Endothelial cell of umbilical vein (primary cell): ENCODE measurements around the gene TDRD3. TPM values are rescaled to one million over a fixed set of nuclear protein-coding genes. Genes with fewer than 3 reads are reported as not detected.

Experiments
- BruUV-seq: library from RNA; stranded (reverse); fragments of 400-500 nt; replicated peaks from 2 replicates; lab custom pipeline; 2021; lab: Mats Ljungman, UMichigan
- CTCF ChIA-PET: fragments of 300-600, 350-600 bp; sonication (Branson Sonifier 250); formaldehyde crosslinking; loops from one replicate; lab custom pipeline; 2021; ENCODE audit warnings: antibody characterized with exemption, inconsistent platforms; lab: Charles Lee
- POLR2A ChIA-PET: fragments of 300-600, 350-600 bp; sonication (Branson Sonifier 250); formaldehyde crosslinking; loops from one replicate; lab custom pipeline; 2021; ENCODE audit warnings: antibody characterized with exemption, inconsistent platforms; lab: Charles Lee
- DNase-seq: peaks from one replicate; pipeline ENCODE4 v3.0.0-alpha.2; 2011; ENCODE audit warnings: low read depth, low spot score
- FAIRE-seq: peaks from 2 replicates; lab custom pipeline; 2011; peaks lifted over from hg19 to GRCh38; lab: Jason Lieb, UNC
- H2AFZ ChIP-seq: 2 replicates; pipeline ENCODE4 v1.6.0; 2012; ENCODE audit warnings: low read depth, low read length, control low read depth, inconsistent platforms
- H3K27ac ChIP-seq: 2 replicates; pipeline ENCODE4 v1.5.1; 2011; ENCODE audit warnings: low read depth, mild to moderate bottlenecking, control low read depth, low read length, moderate library complexity; ENCODE audit not compliant: insufficient read depth
- H3K27me3 ChIP-seq, 2 experiments: 2 replicates each; pipeline versions ENCODE4 v1.6.0 to v1.6.1; 2011; ENCODE audit warnings: low read length in 2 of 2, mixed read lengths in 1 of 2; ENCODE audit not compliant: control insufficient read depth in 2 of 2, insufficient read depth in 2 of 2
- H3K36me3 ChIP-seq, 2 experiments: 2 replicates in 1 of 2; 3 replicates in 1 of 2; pipeline ENCODE4 v1.5.1; 2011; ENCODE audit warnings: low read length in 2 of 2, mild to moderate bottlenecking in 1 of 2, moderate library complexity in 1 of 2; ENCODE audit not compliant: control insufficient read depth in 2 of 2, insufficient read depth in 2 of 2; ENCODE audit errors: extremely low read depth in 1 of 2
- H3K4me1 ChIP-seq: 3 replicates; pipeline ENCODE4 v1.5.1; 2011; ENCODE audit warnings: mild to moderate bottlenecking, low read length; ENCODE audit not compliant: control insufficient read depth, insufficient read depth; ENCODE audit errors: extremely low read depth
- H3K4me2 ChIP-seq: 2 replicates; pipeline ENCODE4 v1.6.1; 2011; ENCODE audit warnings: low read length, control low read depth, mixed read lengths; ENCODE audit not compliant: insufficient read depth
- H3K4me3 ChIP-seq, 3 experiments: fragments of 200-600 bp in 1 of 3; sonication (generic), shearing (Covaris generic) in 1 of 3; replicated peaks in 1 of 3; 2 replicates each; pipeline ENCODE4 v1.5.1; 2011 to 2016; ENCODE audit warnings: control low read depth in 3 of 3, low read length in 3 of 3, mild to moderate bottlenecking in 2 of 3, inconsistent platforms in 1 of 3, low read depth in 1 of 3, moderate library complexity in 1 of 3; ENCODE audit not compliant: insufficient read depth in 1 of 3
- H3K79me2 ChIP-seq: 2 replicates; pipeline ENCODE4 v1.6.0; 2012; ENCODE audit warnings: low read length, inconsistent platforms; ENCODE audit not compliant: control insufficient read depth, insufficient read depth
- H3K9ac ChIP-seq: replicated peaks from 2 replicates; pipeline ENCODE3; 2011; ENCODE audit warnings: low read length, control low read depth; ENCODE audit not compliant: insufficient read depth; ENCODE audit errors: extremely low read depth
- H3K9me1 ChIP-seq: replicated peaks from 3 replicates; pipeline ENCODE4 v1.6.0; 2011; ENCODE audit warnings: mild to moderate bottlenecking, low read length; ENCODE audit not compliant: control insufficient read depth, insufficient read depth; ENCODE audit errors: extremely low read depth
- H3K9me3 ChIP-seq: replicated peaks from 2 replicates; pipeline ENCODE4 v1.5.1; 2012; ENCODE audit warnings: low read length, inconsistent platforms; ENCODE audit not compliant: control insufficient read depth, insufficient read depth
- H4K20me1 ChIP-seq: replicated peaks from 2 replicates; pipeline ENCODE3; 2011; ENCODE audit warnings: mild to moderate bottlenecking, low read length; ENCODE audit not compliant: control insufficient read depth, insufficient read depth; ENCODE audit errors: extremely low read depth
- EZH2 ChIP-seq: IDR thresholded peaks from 2 replicates; pipeline ENCODE4 v1.6.1; 2012; ENCODE audit warnings: borderline replicate concordance, low read depth, mild to moderate bottlenecking, moderate library complexity, low read length, inconsistent platforms; ENCODE audit not compliant: severe bottlenecking
- FOS ChIP-seq: IDR thresholded peaks from 2 replicates; pipeline ENCODE4 v1.6.1; 2011; ENCODE audit warnings: mild to moderate bottlenecking, low read length, moderate library complexity, borderline replicate concordance; ENCODE audit not compliant: insufficient read depth
- GATA2 ChIP-seq: IDR thresholded peaks from 2 replicates; pipeline ENCODE4 v1.7.0; 2011; ENCODE audit warnings: low read depth, mild to moderate bottlenecking, moderate library complexity, mixed read lengths, low read length; ENCODE audit not compliant: insufficient read length, insufficient read depth
- JUN ChIP-seq: IDR thresholded peaks from 2 replicates; pipeline ENCODE4 v1.6.1; 2011; ENCODE audit warnings: borderline replicate concordance, low read depth; ENCODE audit not compliant: insufficient read length, insufficient read depth
- MAX ChIP-seq: IDR thresholded peaks from 2 replicates; pipeline ENCODE4 v1.6.1; 2011; ENCODE audit not compliant: insufficient read depth, insufficient read length
- MYC ChIP-seq: IDR thresholded peaks from one replicate; pipeline ENCODE4 v1.6.1; 2011; ENCODE audit warnings: mild to moderate bottlenecking, low read depth, low read length
- POLR2A ChIP-seq: IDR thresholded peaks from 2 replicates; pipeline ENCODE4 v1.6.1; 2012; ENCODE audit warnings: low read depth, mild to moderate bottlenecking, control low read depth, low read length
- POLR2AphosphoS5 ChIP-seq: IDR thresholded peaks from 2 replicates; pipeline ENCODE4 v1.6.1; 2012; ENCODE audit warnings: low read depth, mild to moderate bottlenecking, control low read depth, low read length, moderate library complexity; ENCODE audit not compliant: insufficient read depth
- dilution Hi-C: fragments of 300-500 bp; cut with MboI; formaldehyde crosslinking; loops from one replicate; pipeline ENCODE4 v1.15.0; 2019; ENCODE audit warnings: low sequenced_read_pairs; ENCODE audit not compliant: extremely low pct_ligation_motif_present
- intact Hi-C: fragments of 100-400 bp; cut with micrococcal nuclease; formaldehyde crosslinking; loops from one replicate; pipeline ENCODE4 v1.10.0; 2022
- polyA plus RNA-seq, 4 experiments: library from polyadenylated mRNA; depleted of rRNA in 3 of 4; stranded (reverse) in 3 of 4; unstranded in 1 of 4; fragments of >200 nt; gene quantifications; 2 replicates each; pipeline versions ENCODE4 v1.2.1 to v1.2.3, GENCODE V29; 2011 to 2012; ENCODE audit warnings: missing spikeins in 1 of 4
- total RNA-seq: library from RNA; stranded (reverse); gene quantifications from 2 replicates; pipeline ENCODE4 v1.2.3, GENCODE V29; 2021
- TF ChIP-seq, protein P1 (sequence below), 2 donors: IDR thresholded peaks; 1 replicate in 1 of 2; 2 replicates in 1 of 2; pipeline ENCODE4 v1.5.1; 2011; ENCODE audit warnings: low read length in 2 of 2, mild to moderate bottlenecking in 2 of 2, moderate library complexity in 2 of 2, control low read depth in 1 of 2, inconsistent platforms in 1 of 2, low read depth in 1 of 2; ENCODE audit not compliant: insufficient read depth in 1 of 2; ENCODE audit errors: extremely low read depth in 1 of 2

Gene TDRD3
- total and polyA plus RNA-seq, 2 donors (not counting 3 experiments of a cell fraction or from before 2014, with no cell fraction given) = 3.0 to 16.3 TPM

GRCh38 chr13:60439201-60439600 is 42.2 kb downstream of the TDRD3 start:
- H3K4me3 ChIP-seq = no peak overlapping the region
- H2AFZ ChIP-seq = no peak overlapping the region
- no peaks in the 10 kb centered on the region for H3K9me3 ChIP-seq
- no peak for TF ChIP-seq MYC
- TF ChIP-seq JUN = no peak
- no peaks in the 10 kb centered on the region for H3K4me1 ChIP-seq
- no peak overlapping the region for H3K27ac ChIP-seq
- FAIRE-seq = no peak
- no peaks in the 10 kb centered on the region for H3K9me1 ChIP-seq
- POLR2A ChIA-PET = no interaction called here
- H3K9ac ChIP-seq = no peak overlapping the region
- no peaks in the 10 kb centered on the region for H3K27me3 ChIP-seq
- BruUV-seq = no TSS peak
- H4K20me1 ChIP-seq = no peaks in the 10 kb centered on the region
- no peaks in the 10 kb centered on the region for H3K36me3 ChIP-seq
- no peak for DNase-seq
- H3K79me2 ChIP-seq = no peaks in the 10 kb centered on the region
- dilution Hi-C loops = no loop called here
- H3K4me2 ChIP-seq = no peak overlapping the region
- CTCF ChIA-PET = interaction anchor here (1.0 to 3.3 kb wide), 6 partner anchors 8 to 43 kb away, joined by 3 to 18 read pairs (median 4); no protein-coding TSS in a partner anchor
- intact Hi-C loops = loop anchor here (10.0 kb wide), 2 partner anchors 274 to 664 kb away; partner anchors contain the start of gene DIAPH3

DNA sequence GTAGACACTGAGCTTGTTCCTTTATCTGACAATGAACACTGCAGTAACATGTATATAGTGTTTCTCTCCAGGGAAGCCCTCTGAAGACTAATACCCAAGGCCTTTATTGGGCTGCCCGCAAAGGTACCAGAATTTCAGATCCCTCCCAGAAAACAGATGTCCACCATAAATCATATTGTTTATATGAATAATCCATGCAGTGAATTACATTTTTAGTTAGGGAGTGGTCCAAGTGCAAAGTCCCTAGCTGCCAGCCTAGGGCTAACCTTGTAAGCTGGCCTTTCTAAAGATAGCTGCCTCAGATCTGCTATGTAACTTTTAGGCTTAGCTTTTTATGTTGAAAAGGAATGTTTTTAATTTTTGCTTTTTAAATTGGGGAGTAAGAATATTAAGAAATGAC is 44.7 kb downstream of the TDRD3 start:
- Histone ChIP-seq H3K79me2 (no peaks in the 10 kb centered on the region), H3K36me3 (no peaks in the 10 kb centered on the region), H3K9me3 (no peaks in the 10 kb centered on the region), H3K9me1 (no peaks in the 10 kb centered on the region), H4K20me1 (no peaks in the 10 kb centered on the region), H3K9ac (no peak overlapping the region), H3K4me1 (no peaks in the 10 kb centered on the region), H3K4me3 (no peak overlapping the region), H3K4me2 (no peak overlapping the region), H2AFZ (no peak overlapping the region), H3K27ac (no peak overlapping the region), H3K27me3 (no peaks in the 10 kb centered on the region)
- intact Hi-C loops = loop anchor here (10.0 kb wide), 1 partner anchor 973 kb away; the partner anchor contains the start of gene PCDH20
- FAIRE-seq (no peak), DNase-seq (no peak)
- dilution Hi-C loops = no loop called here
- no TSS peak for BruUV-seq
- POLR2A ChIA-PET = no interaction called here
- CTCF ChIA-PET = interaction anchor here (3.3 kb wide), 1 partner anchor 11 kb away, joined by 18 read pairs; no protein-coding TSS in a partner anchor
- TF ChIP-seq EZH2 = no peak
- TF ChIP-seq MAX = no peak
- TF ChIP-seq POLR2A = no peak
- TF ChIP-seq POLR2AphosphoS5 = no peak
- TF ChIP-seq, protein P1, sequence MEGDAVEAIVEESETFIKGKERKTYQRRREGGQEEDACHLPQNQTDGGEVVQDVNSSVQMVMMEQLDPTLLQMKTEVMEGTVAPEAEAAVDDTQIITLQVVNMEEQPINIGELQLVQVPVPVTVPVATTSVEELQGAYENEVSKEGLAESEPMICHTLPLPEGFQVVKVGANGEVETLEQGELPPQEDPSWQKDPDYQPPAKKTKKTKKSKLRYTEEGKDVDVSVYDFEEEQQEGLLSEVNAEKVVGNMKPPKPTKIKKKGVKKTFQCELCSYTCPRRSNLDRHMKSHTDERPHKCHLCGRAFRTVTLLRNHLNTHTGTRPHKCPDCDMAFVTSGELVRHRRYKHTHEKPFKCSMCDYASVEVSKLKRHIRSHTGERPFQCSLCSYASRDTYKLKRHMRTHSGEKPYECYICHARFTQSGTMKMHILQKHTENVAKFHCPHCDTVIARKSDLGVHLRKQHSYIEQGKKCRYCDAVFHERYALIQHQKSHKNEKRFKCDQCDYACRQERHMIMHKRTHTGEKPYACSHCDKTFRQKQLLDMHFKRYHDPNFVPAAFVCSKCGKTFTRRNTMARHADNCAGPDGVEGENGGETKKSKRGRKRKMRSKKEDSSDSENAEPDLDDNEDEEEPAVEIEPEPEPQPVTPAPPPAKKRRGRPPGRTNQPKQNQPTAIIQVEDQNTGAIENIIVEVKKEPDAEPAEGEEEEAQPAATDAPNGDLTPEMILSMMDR (IDR thresholded peaks at IDR 0.05; ENCODE audit: extremely low read depth in 1 of 2, insufficient read depth in 1 of 2, low read depth in 1 of 2, low read length in 2 of 2) = no peak
- no peak for TF ChIP-seq GATA2
- TF ChIP-seq MYC = no peak
- TF ChIP-seq FOS = no peak
- TF ChIP-seq JUN = no peak
